Activated gamma-delta T cell treated with anti-CD3 and anti-CD28 coated beads, Interleukin-2, amount 50 U/mL, for 16 hours (primary cell): Measurements from ENCODE around the gene PHKA1.
A peak's percentile ranks its signal among the peaks of the same experiment; 100 is the strongest.
"Not testable (repeated sequence)": the region's sequence is repeated elsewhere in the genome, so short reads cannot be mapped to it uniquely, and the experiment has no call there.

Source experiments
- DNase-seq: peaks from one replicate; pipeline ENCODE4 v3.0.0-alpha.2; 2020; ENCODE audit warnings: low read depth

Gene PHKA1

GRCh38 chrX:72572248-72573157, 141.6 kb downstream of the PHKA1 start, which contains the start of gene HDAC8:
Gene HDAC8 (minus strand): TSS chrX:72572843. CDS start chrX:72572761, 82 bp downstream.
- DNase-seq, result peak; percentile 12

- DNase-seq, result no peak
These were observed 144.3 kb downstream of the PHKA1 start for GRCh38 chrX:72569786-72570185.

- no peak for DNase-seq
These were observed 145.6 kb downstream of the PHKA1 start for GRCh38 chrX:72568406-72569092.

GRCh38 chrX:72566448-72566847, 147.7 kb downstream of the PHKA1 start:
- no peak for DNase-seq

- not testable (repeated sequence) for DNase-seq
These were observed 154.5 kb downstream of the PHKA1 start for GRCh38 chrX:72559655-72560054.

GRCh38 chrX:72554448-72555140, 159.5 kb downstream of the PHKA1 start:
- DNase-seq, result no peak

- not testable (repeated sequence) for DNase-seq
These were observed 161.7 kb downstream of the PHKA1 start for GRCh38 chrX:72552443-72552842.

GRCh38 chrX:72545990-72546389, 168.1 kb downstream of the PHKA1 start:
- no peak for DNase-seq

GRCh38 chrX:72540318-72540717, 173.8 kb downstream of the PHKA1 start:
- DNase-seq, result no peak

GRCh38 chrX:72539822-72540221, 174.3 kb downstream of the PHKA1 start:
- no peak for DNase-seq

- no peak for DNase-seq
These were observed 177.6 kb downstream of the PHKA1 start for GRCh38 chrX:72536542-72536941.

GRCh38 chrX:72532366-72532765, 181.7 kb downstream of the PHKA1 start:
- DNase-seq, result no peak
